ENCODE results near the gene OGFR.
A peak's percentile ranks its signal among the peaks of the same experiment; 100 is the strongest.

The OGFR gene

GRCh38 chr20:62770916-62771315 is 33.7 kb upstream of the OGFR start:
- Histone ChIP-seq H3K4me3 (ENCODE audit: low read length) (no peak overlapping the region), H3K27me3 (replicated peaks; ENCODE audit: control insufficient read depth, insufficient read depth, low read length) (peaks cover 46% of the 10 kb centered on the region), H3K4me1 (ENCODE audit: control insufficient read depth, insufficient read depth, low read length) (peaks cover 25% of the 10 kb centered on the region), H3K36me3 (ENCODE audit: control insufficient read depth, insufficient read depth, low read length, severe bottlenecking) (no peaks in the 10 kb centered on the region), H3K9me3 (ENCODE audit: control insufficient read depth, low read length) (no peaks in the 10 kb centered on the region), H3K9ac (ENCODE audit: low read length) (no peak overlapping the region)
- DNase-seq (ENCODE audit: low read depth): no peak

GRCh38 chr20:62771396-62772102 is 33.1 kb upstream of the OGFR start:
- Histone ChIP-seq H3K4me1 (ENCODE audit: control insufficient read depth, insufficient read depth, low read length) (peaks cover 25% of the 10 kb centered on the region), H3K9me3 (ENCODE audit: control insufficient read depth, low read length) (no peaks in the 10 kb centered on the region), H3K9ac (ENCODE audit: low read length) (no peak overlapping the region), H3K27me3 (replicated peaks; ENCODE audit: control insufficient read depth, insufficient read depth, low read length) (peaks cover 41% of the 10 kb centered on the region), H3K36me3 (ENCODE audit: control insufficient read depth, insufficient read depth, low read length, severe bottlenecking) (no peaks in the 10 kb centered on the region), H3K4me3 (ENCODE audit: low read length) (no peak overlapping the region)
- DNase-seq (ENCODE audit: low read depth): no peak

GRCh38 chr20:62772103-62772611 is 32.5 kb upstream of the OGFR start:
- H3K4me1 ChIP-seq (ENCODE audit: control insufficient read depth, insufficient read depth, low read length): peaks cover 25% of the 10 kb centered on the region
- H3K9ac ChIP-seq (ENCODE audit: low read length): no peak overlapping the region
- H3K4me3 ChIP-seq (ENCODE audit: low read length): no peak overlapping the region
- peaks cover 35% of the 10 kb centered on the region for H3K27me3 ChIP-seq (replicated peaks; ENCODE audit: control insufficient read depth, insufficient read depth, low read length)
- no peaks in the 10 kb centered on the region for H3K36me3 ChIP-seq (ENCODE audit: control insufficient read depth, insufficient read depth, low read length, severe bottlenecking)
- DNase-seq (ENCODE audit: low read depth): no peak
- no peaks in the 10 kb centered on the region for H3K9me3 ChIP-seq (ENCODE audit: control insufficient read depth, low read length)

DNA sequence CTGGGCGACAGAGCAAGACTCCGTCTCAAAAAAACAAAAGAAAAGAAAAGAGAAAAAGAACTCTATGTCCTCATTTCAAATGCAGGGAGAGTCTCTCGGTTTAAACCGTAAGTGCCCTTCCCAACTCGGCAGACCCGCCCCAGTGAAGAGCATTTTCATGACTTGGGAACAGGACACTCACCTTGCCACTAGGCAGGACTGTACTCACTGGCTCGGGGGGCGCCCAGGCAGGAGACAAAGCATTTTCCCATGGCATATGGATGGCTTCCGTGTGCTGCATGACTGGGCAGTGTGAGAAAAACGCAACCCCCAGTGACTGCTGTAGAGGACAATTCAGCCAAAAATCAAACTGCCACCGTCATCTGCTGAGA is 32.0 kb upstream of the OGFR start:
- Histone ChIP-seq H3K27me3 (replicated peaks; ENCODE audit: control insufficient read depth, insufficient read depth, low read length) (peaks cover 34% of the 10 kb centered on the region), H3K9me3 (ENCODE audit: control insufficient read depth, low read length) (no peaks in the 10 kb centered on the region), H3K4me3 (ENCODE audit: low read length) (peak overlapping the region; percentile 1), H3K9ac (ENCODE audit: low read length) (no peak overlapping the region), H3K4me1 (ENCODE audit: control insufficient read depth, insufficient read depth, low read length) (peaks cover 25% of the 10 kb centered on the region), H3K36me3 (ENCODE audit: control insufficient read depth, insufficient read depth, low read length, severe bottlenecking) (no peaks in the 10 kb centered on the region)
- no peak for DNase-seq (ENCODE audit: low read depth)

DNA sequence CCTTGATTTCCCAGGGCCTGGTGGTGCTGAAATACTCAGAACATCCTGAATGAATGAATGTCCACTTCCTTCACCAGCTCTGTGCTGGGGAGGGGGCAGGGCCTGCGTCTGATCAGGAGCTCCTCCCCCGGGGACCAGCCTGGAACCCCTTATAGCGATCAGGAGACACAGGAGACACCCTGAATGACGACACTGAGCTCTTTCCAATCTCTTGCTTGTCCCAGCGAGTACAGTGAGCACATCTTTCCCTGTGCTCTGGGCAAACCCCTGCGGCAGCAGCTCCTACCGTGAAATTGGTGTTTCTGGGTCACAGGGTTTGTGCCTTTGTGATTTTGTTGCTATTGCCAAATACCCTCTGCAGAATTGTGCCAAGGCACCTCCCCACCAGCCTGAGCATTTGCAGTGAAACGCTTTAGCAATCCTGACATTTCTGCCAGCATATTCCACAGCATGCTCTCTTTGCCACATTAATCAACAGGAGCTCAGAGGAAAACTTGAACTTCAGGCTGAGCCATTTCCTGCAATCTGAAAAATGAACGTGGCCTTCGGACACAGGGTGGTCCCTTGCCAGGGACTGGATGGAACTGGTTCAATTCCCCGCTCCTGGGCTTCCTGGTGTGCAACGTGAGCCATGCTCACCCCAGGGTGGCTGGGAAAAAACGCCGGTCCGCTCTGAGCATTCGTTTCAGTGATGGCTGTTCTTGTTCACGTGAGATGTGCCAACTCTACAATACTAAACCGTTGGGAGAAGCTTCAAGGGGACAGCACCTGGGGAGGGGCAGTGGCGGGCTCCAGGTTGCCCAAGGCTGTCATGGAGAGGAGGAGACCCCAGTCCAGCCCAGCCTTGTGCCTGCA is 31.4 kb upstream of the OGFR start:
- peak overlapping the region; percentile 1 for H3K9ac ChIP-seq (ENCODE audit: low read length)
- peaks cover 25% of the 10 kb centered on the region for H3K4me1 ChIP-seq (ENCODE audit: control insufficient read depth, insufficient read depth, low read length)
- H3K27me3 ChIP-seq (replicated peaks; ENCODE audit: control insufficient read depth, insufficient read depth, low read length): peaks cover 28% of the 10 kb centered on the region
- DNase-seq (ENCODE audit: low read depth): peak; percentile 92
- H3K36me3 ChIP-seq (ENCODE audit: control insufficient read depth, insufficient read depth, low read length, severe bottlenecking): no peaks in the 10 kb centered on the region
- peak overlapping the region; percentile 1 for H3K4me3 ChIP-seq (ENCODE audit: low read length)
- H3K9me3 ChIP-seq (ENCODE audit: control insufficient read depth, low read length): no peaks in the 10 kb centered on the region

GRCh38 chr20:62773845-62774714 is 30.6 kb upstream of the OGFR start:
- Histone ChIP-seq H3K4me3 (ENCODE audit: low read length) (no peak overlapping the region), H3K9me3 (ENCODE audit: control insufficient read depth, low read length) (no peaks in the 10 kb centered on the region), H3K27me3 (replicated peaks; ENCODE audit: control insufficient read depth, insufficient read depth, low read length) (peaks cover 23% of the 10 kb centered on the region), H3K36me3 (ENCODE audit: control insufficient read depth, insufficient read depth, low read length, severe bottlenecking) (no peaks in the 10 kb centered on the region), H3K9ac (ENCODE audit: low read length) (peak overlapping the region; percentile 1), H3K4me1 (ENCODE audit: control insufficient read depth, insufficient read depth, low read length) (peaks cover 19% of the 10 kb centered on the region)
- no peak for DNase-seq (ENCODE audit: low read depth)

DNA sequence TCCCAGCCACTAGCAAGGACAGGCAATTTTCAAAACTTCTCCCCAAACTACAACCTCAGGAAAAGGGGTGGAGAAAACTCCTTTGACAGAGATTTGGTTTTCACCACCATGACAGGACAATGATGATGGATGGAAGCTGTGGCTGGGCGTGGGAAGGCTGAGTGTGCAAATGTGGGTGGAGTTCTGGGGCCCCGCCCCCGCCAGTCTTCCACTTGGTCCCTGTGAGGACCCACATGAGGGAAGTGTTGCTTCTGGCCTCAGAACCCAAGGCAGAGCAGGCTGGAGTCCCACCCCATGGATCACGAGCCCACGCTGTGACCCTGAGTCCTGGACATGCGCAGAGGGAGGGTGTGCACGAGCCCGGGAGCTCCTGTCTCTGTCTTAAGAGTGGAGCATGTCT is 29.9 kb upstream of the OGFR start:
- Histone ChIP-seq H3K9me3 (ENCODE audit: control insufficient read depth, low read length) (no peaks in the 10 kb centered on the region), H3K27me3 (replicated peaks; ENCODE audit: control insufficient read depth, insufficient read depth, low read length) (peaks cover 19% of the 10 kb centered on the region), H3K4me3 (ENCODE audit: low read length) (no peak overlapping the region), H3K9ac (ENCODE audit: low read length) (no peak overlapping the region), H3K4me1 (ENCODE audit: control insufficient read depth, insufficient read depth, low read length) (peaks cover 19% of the 10 kb centered on the region), H3K36me3 (ENCODE audit: control insufficient read depth, insufficient read depth, low read length, severe bottlenecking) (no peaks in the 10 kb centered on the region)
- DNase-seq (ENCODE audit: low read depth): no peak

DNA sequence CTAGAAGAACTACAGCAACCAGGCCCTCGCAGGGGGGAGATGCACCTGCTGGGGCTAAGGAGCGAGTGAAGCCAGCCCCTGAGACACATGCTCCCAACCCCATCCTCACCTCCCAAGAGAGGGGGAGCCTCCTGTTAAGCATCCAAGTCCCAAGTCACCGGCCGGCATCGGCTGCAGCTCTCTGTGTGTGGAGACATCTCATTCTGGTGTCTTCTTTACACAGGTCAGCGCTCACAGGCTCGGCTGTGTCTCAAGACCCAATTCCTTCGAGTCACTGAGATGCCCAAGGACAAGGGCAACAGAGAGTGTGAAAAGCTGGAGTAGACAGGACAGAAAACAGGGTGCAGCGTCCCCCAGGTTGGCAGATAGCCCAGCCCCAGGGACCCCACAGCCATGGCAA is 29.4 kb upstream of the OGFR start:
- H3K4me1 ChIP-seq (ENCODE audit: control insufficient read depth, insufficient read depth, low read length): peaks cover 19% of the 10 kb centered on the region
- no peak for DNase-seq (ENCODE audit: low read depth)
- no peaks in the 10 kb centered on the region for H3K36me3 ChIP-seq (ENCODE audit: control insufficient read depth, insufficient read depth, low read length, severe bottlenecking)
- H3K4me3 ChIP-seq (ENCODE audit: low read length): no peak overlapping the region
- H3K27me3 ChIP-seq (replicated peaks; ENCODE audit: control insufficient read depth, insufficient read depth, low read length): peaks cover 22% of the 10 kb centered on the region
- H3K9me3 ChIP-seq (ENCODE audit: control insufficient read depth, low read length): no peaks in the 10 kb centered on the region
- H3K9ac ChIP-seq (ENCODE audit: low read length): no peak overlapping the region

DNA sequence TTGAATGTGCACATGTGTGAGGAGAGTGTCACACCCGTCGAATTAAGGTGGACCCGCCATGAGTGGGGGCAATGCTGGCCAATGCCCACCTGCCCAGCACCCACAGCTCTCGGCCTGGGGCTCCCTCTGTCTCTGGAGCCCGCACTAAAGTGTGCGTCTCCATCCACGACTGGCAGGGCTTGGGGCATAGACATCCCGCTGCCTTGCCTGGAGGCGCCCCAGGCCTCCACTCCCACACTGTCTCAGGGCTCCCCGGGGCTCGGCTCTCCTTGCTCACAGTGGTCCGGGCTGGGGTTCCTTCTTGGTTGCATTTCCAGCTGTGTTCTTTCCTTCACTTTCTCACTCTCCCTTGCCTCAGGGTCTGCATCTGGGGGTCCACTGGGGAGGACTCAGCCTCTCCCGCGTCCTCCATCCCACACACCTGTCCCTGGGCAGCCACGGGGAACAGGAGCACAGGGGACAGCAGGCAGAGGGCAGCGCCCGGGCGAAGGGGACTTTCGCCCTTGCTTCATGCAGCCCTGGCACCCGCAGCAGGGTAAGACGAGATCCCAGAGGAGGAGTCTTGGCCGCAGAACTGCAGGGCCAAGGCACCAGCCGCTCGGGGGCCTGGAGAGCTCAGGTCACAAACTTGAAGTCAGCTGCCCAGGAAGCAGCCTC is 28.5 kb upstream of the OGFR start:
- peaks cover 19% of the 10 kb centered on the region for H3K4me1 ChIP-seq (ENCODE audit: control insufficient read depth, insufficient read depth, low read length)

GRCh38 chr20:62776692-62777527 is 27.7 kb upstream of the OGFR start:
- DNase-seq (ENCODE audit: low read depth): no peak
- H3K4me3 ChIP-seq (ENCODE audit: low read length): no peak overlapping the region
- H3K36me3 ChIP-seq (ENCODE audit: control insufficient read depth, insufficient read depth, low read length, severe bottlenecking): no peaks in the 10 kb centered on the region
- H3K9me3 ChIP-seq (ENCODE audit: control insufficient read depth, low read length): no peaks in the 10 kb centered on the region
- peaks cover 21% of the 10 kb centered on the region for H3K27me3 ChIP-seq (replicated peaks; ENCODE audit: control insufficient read depth, insufficient read depth, low read length)
- peaks cover 18% of the 10 kb centered on the region for H3K4me1 ChIP-seq (ENCODE audit: control insufficient read depth, insufficient read depth, low read length)
- no peak overlapping the region for H3K9ac ChIP-seq (ENCODE audit: low read length)

More for the DNA sequence above, 28.5 kb upstream of the OGFR start:
- Histone ChIP-seq H3K9ac (ENCODE audit: low read length) (no peak overlapping the region), H3K27me3 (replicated peaks; ENCODE audit: control insufficient read depth, insufficient read depth, low read length) (peaks cover 26% of the 10 kb centered on the region), H3K36me3 (ENCODE audit: control insufficient read depth, insufficient read depth, low read length, severe bottlenecking) (no peaks in the 10 kb centered on the region), H3K4me3 (ENCODE audit: low read length) (no peak overlapping the region), H3K9me3 (ENCODE audit: control insufficient read depth, low read length) (no peaks in the 10 kb centered on the region)
- no peak for DNase-seq (ENCODE audit: low read depth)
